GM21447 (cell line): Measurements from ENCODE around the gene NKTR.

Experiments used
- ATAC-seq: cut with Tn5 transposase; IDR thresholded peaks from one replicate; pipeline ENCODE4 v1.9.1; 2021; ENCODE audit not compliant: unreplicated experiment

NKTR gene

DNA sequence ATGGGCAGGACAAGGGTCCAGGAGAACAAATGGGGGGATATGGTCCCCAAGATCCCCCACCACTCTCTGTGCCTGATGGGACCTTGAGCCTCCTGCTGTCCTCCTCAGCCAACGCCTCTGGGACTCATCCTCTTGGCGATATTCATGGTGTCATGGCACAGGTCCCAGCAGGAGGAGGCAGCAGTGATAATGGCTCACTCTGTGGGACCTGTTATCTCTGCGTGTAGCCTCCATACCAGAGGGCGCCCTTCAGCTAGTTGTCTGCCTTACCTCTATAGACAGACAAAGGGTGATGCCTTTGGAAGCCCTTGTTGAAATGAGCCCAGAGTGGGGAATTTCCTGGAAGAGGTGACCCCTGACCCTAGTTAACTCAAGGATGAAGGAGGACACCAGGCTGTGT lies 60.4 kb downstream of the NKTR start:
- no peak for ATAC-seq

DNA sequence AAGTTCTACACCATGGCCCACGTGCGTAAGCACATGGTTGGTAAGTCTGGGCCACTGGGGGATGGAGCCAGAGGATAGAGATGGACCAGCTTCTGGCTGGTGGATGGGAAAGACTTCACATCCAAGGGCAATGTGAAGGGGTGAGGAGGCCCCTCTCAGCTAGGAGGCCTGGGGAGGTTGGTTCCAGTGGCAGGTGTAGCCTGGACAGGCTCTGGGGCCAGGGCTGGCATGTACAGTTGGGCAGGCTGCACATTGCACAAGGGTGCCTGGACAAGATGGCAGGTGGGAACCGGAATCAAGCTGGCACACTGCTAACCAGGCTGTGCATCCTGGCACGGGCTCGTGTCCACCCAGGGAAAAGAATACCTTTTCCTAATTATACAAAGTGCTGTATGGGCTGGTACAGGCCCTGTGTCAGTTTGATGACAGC lies 61.1 kb downstream of the NKTR start:
- ATAC-seq, result no peak

DNA sequence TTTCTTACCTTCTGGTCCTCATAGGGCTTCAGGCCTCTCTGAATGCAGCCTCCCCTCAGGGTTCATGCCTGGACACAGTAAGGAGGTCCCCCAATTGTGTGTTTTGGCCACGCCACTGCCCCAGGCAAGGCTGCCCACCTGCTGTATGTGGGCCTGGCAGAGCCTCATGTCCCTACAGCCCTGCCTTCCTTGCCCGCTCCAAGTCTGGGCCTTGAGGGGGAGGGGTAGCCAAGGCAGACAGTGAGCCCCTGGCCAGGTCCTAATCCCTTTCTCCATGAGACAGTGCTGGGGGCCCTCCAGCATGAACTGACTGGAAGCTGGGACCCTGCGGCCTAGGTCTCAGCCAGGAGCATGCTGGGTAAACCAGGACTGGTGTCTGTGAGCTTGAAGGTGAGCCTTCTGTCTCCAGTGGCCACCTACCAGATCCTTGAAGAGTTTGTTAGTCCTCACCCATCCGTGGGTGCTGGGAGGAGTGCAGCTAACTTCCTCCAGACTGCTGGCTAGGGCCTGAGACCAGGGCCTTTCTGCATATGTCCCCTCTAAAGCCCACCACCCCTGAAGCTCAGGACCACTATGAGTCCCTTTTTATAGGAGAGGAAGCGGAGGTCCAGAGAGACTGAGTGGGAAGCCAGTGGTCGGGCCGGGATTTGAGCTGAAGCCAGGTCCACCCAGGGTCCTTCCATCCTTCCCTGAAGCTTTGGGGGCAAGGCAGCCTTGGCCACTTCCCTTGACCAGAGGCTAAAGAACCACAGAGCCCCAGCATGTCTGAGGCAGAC lies 61.7 kb downstream of the NKTR start:
- no peak for ATAC-seq

DNA sequence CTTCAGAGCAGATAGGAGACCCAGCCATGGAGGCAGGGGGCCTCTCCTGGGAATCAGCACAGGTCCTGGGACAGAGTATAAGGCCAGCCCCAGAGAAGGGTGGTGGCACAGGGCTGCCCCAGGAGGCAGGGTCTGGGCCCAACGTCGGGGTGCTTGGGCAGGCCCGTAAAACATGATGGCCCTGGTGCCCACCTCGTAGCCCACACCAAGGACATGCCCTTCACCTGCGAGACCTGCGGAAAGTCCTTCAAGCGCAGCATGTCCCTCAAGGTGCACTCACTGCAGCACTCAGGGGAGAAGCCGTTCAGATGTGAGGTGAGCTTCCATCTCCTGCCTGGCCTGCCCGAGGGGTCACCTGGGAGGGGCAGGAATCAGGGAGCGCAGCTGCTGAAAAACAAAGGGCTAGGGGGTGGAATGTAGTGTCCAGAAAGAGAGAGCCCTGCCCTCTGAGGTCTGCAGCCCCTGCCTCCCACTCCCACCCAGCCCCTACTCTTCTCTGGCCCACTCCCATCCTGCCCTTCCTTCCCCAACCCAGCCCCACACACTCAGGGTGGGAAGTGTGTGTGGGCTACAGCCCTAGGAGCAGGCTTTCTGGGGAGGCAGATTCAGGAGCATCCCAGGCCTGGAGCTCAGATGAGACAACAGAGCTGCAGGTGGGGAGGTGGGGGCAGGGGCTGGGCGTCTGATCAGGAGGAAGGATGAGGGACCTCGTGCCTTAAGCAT lies 62.5 kb downstream of the NKTR start:
- ATAC-seq, result no peak

DNA sequence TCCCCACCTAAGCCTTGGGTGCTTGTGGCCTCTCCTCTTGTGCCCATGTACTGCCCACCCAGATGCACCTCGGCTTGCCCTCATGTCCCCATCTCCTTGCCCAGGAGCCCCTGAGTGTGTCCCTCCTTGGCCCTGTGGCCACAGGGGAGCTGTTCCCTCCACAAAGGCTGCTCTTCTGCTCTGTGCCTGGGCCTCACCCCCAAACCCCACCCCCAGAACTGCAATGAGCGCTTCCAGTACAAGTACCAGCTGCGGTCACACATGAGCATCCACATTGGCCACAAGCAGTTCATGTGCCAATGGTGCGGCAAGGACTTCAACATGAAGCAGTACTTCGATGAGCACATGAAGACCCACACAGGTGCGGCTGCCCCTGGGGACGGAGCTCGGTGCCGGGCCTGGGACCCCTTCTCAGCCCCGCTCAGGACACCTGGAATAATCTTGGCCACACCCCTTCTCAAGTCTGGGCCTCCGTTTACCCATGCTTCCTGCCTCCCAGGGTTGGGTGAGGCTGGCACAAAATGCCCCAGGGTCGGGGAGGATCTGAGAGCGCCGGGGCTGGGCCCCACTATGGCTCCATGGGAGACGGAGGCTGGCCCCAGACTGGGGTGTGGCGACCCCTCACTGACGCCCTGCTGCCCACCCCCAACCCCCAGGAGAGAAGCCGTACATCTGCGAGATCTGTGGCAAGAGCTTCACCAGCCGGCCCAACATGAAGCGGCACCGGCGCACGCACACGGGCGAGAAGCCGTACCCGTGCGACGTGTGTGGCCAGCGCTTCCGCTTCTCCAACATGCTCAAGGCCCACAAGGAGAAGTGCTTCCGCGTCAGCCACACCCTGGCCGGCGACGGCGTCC lies 63.3 kb downstream of the NKTR start:
- ATAC-seq, result no peak

DNA sequence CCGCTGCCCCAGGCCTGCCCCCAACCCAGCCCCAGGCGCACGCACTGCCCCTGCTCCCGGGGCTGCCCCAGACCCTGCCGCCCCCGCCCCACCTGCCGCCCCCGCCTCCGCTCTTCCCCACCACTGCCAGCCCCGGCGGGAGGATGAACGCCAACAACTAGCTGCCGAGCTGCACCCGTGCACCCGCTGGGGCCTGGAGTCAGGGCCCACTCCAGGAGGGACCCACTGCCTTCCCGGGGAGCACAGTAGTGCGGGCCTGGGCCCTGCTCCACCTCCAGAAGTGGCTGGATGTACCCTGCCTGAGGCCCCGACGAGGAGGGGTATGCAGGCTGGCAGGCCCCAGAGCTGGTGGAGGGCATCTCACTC lies 63.9 kb downstream of the NKTR start:
- ATAC-seq, result no peak

DNA sequence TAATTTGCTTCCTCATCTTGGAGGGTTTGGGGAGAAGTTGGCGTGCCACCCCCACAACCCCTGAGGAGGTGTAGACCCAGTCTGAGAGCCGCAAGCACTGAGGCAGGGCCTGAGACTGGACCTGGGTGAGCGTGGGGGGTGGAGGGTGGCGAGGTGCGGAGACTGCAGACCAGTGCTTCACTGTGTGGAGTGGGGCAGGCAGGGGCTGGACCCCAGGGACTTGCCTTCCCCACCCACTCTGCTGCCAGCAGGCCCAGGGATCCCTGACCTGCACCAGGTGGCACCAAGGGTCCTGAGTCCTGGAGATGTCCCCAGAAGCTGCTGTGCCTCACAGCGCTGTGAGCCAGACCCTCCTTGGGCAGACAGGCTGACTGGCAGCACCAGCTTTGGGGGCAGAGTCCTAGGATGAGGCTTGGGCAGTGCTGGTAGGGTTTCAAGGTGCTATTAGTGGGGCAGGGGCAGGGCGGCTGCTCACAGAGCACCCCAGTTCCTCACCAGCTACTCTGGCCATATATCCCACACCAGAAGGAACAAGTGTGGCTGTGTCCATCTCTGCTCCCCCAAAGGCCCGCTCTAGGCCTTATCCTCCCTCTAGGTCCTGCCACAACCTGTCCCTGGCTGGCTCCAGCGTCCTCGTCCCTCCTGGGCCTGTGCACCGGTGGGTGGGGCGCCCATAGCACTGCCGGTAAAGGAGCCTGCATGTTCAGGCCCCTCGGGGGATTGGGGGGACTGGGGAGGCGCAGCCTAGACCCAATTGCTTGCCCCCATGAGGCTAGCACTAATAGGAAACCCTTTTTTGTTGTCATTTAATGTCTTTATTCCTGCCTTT lies 64.8 kb downstream of the NKTR start:
- ATAC-seq, result no peak

DNA sequence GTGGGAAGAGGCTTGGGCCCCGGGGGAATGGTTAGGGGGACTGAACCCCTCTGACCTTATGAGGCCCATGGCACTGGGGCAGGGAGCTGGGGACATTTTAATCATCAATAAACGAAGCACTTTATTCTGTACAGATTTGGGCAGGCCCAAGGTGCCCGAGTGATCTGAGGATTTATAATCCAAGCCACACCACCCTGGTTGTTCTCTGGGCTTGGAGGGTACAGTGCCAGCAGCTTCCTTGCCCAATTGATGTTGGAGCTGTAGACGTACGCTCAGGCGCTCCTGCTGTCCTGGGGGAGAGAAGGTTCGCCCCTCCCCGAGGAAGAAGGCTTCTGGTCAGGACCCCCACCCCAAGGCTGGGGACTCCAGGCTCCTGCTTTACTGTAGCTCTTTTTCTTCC lies 65.5 kb downstream of the NKTR start:
- ATAC-seq, result no peak

DNA sequence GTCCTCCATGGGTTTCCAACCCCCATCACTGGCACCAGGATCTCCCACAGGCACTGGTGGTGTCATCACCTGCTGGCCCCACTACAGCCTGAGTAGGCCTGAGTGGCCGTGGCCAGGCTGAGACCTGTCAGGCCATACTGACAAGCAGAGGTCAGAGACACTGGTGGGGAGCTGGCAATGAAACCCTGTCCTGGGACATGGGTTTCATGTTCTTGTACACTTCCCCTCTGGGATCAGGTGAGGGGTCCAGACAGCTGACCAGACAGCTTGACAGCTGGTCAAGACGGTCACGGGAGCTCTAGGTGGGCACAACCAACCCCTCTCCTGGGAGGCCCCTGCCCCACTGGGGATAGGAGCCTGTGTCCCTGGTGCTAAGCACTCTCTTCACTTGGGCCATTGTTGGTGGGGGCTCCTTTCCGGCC lies 66.1 kb downstream of the NKTR start:
- ATAC-seq, result no peak

DNA sequence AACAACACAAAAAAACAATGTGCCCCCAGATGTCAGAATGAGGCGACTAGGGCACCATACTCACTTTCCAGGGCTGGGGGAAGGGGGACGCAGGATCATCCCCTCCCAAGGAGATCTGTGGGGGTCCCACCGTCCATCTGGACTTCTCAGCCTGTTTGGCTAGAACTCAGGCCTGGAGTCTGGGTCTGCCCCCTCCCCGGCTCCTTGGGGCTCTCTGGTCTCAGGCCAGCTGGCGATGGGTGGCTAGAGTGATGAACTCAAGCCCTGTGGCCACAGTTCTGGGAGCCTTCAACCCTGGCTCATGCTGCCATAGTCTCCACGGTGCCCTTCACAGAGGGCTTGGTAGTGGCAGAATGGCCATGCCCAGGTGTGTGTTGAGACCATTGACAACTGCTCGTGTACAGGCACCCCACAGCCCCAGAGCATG lies 66.6 kb downstream of the NKTR start:
- ATAC-seq, result no peak

DNA sequence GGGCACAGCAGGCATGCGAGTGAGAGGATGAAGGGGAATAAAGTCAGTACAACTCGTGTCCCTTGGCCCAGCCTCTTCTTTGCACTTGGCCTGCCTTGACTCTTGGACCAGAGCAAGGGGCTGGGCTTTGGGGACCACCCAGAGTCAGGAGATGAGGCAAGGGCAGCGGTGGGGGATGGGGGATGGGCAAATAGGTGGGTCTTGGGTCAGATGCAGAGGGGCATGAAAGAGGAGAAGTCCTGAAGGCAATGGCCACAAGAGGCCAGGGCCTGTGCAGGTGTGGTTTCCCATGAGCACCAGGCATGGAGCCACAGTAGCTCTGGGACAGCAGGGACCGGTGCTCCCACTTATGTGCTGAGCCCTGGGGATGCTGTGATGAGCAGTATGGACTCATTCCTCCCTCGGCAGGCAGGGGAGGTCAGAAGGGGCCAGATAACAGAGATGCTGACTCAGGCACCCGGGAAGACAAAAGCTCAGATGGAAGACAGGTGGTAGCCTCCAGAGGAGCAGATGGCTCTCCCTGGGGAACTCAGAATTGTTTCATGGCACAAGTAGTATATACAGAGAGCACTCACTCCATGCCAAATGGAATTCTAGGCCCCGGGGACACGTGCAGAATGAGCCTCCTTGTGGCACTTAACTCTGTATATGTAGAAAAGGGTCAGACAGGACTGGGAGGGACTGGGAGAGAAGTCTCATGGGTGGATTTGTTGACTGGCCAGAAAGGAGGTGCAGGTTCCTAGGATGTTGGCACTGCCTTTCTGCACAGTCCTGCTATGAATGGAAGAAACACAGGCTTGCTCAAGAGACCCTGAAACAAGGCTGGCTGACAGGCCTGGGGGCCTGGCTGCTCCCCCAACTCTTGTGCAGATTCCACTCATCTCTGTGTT lies 67.3 kb downstream of the NKTR start:
- no peak for ATAC-seq

DNA sequence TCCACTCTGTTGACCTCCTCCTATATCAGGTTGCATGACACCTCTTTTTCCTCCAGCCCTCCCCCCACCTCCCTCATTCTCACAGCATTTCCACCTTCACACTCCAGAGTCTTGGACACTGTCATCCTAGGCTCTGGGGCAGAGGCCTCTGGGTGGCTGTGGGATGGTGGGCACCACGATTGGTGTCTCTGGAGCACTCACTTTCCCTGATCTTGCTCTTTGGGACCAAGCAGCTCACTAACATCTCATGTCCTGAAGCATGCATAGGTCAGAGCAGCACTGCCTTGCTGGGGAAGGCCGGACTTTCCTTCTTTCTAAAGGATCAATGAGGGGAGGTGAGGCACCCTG lies 67.9 kb downstream of the NKTR start:
- no peak for ATAC-seq

DNA sequence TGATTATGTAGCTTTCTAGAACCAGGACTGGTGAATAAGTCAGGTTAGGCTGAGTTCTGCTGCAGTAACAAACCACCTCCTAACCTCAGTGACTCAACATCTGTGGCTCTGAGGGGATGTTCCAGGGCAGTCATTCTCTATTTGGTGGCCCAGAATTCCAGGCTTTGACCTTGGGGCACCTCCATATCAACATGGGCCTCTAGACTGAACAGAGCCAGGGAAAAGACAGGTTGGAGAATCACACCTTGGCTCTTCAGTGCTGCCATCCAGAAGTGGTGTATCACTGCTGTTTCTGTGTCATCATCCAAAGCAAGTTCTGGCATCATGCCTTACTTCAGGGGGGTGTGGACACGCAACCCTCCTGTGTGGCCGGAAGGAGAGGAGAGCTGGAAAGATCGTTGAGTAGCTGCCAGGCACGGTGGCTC lies 68.3 kb downstream of the NKTR start:
- no peak for ATAC-seq

DNA sequence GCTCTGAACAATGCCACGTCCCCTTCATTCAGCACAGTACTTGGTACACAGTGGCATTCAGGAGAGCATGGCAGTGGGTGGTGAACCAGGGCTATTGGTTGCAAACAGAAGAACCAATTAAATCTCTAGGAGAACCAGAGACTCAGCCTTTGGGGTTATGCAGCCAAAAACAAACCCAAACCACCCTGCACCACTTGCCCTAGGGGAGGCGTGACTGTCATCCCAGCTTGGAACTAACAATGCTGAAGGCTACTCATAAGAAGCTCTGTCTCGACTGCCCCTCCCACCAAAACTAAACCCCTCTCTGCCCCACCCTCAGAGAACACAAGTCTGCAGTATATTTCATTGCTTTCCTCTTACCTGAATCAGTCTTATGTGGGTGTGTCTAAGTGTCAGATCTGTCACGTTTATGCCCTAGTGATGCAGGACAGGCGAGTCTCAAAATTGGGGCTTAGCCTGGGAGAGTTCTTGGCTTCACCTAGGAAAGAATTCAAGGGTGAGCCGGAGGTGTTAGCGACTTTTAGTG lies 69.6 kb downstream of the NKTR start:
- no peak for ATAC-seq

DNA sequence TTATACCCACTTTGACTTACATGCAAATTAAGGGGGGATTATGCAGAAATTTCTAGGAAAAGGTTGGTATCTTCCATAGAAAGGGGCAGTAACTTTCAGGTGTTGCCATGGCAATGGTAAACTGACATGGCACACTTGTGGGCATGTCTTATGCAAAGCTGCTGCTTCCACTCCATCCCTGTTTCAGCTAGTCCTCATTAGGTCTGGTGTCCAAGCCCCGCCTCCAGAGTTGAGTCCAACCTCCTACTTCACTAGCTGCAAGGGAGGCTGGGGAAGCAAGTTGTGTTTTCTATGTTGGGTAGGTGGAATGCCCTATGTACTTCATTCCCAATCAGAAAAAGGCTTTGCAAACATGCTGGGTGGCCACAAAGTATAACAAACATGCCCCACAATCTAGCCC lies 70.2 kb downstream of the NKTR start:
- no peak for ATAC-seq

DNA sequence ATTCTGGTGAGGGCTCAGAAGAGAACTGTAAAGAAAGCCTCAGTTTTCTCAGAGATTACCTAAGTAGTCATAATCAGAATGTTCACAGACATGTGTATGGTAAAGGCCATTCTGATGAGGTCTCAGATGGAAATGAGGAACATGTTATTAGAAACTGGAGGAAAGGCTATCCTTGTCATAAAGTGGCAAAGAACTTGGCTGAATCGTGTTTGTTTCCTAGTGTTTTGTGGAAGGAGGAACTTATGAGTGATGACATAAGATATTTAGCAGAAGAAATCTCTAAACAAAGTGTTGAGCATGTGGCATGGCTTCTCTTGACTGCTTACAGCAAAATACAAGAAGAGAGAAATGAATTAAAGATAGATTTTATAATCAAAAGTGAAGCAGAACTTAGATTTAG lies 72.0 kb downstream of the NKTR start:
- ATAC-seq, result no peak

DNA sequence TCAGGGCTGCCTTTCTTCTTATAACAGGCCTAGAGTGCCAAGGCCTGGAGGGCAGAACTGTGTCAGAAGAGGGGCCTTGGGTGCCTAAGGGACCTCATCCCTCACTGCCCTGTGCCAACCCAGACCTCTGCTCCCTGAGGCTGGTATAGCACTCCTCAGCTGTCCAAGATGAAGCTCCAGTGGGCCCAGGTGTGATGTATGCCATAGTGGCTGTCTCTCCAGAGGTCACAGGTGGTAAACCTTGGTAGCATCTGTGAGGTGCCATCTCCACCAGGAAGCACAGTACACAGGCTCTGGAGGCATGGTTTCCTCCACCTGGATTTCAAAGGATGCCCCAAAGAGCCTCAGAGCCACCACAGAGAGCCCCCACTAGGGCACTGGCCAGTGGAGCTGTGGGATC lies 72.6 kb downstream of the NKTR start:
- no peak for ATAC-seq

DNA sequence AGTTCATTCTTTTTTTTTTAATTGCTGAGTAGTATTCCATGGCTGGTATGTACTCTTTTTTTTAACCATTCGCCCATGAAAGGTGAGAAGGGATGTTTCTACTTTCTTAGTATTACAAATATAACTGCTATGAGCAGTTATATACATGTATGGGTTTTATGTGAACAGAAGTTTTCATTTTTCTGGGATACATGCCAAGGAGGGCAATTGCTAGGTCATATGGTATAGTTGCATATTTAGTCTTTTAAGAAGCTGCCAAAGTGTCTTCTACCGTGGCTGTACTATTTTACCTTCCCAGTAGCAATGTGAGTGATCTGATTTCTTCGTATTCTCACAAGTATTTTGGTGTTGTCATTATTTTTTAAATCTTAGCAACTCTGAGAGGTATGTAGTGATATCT lies 73.7 kb downstream of the NKTR start:
- no peak for ATAC-seq

DNA sequence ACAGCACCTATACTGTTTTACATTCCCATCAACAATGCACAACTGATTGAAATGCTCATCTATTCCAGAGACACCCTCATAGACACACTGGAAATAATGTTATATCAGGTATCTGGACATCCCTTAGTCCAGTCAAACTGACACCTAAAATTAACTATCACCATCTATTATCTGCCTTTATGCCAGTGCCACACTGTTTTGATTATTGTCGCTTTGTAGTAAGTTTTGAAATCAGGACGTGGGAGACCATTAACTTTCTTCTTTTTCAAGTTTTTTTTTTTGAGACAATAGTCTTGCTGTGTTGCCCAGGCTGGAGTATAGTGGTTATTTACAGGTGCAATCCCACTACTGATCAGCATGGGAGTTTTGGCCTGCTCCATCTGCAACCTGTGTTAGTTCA lies 75.4 kb downstream of the NKTR start:
- ATAC-seq, result no peak

DNA sequence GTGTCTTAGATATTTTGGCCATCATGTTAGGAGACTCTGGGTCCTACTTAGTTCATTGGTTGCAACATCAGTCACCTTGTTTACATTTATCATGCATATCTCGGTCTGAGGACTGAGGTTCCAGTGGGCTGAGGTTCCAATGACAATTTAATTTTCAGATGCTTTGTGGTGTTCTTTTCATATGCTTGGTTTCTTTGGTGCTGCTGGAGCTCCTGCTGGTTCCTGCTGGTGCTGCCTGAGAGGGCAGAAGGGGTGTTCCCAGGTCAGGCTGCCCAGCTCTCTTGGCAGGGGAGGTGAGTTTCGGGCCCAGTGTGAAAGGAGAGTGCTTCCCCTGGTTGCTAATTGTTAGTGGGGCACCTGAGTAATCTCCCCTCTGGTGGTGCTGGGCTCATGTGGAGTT lies 78.0 kb downstream of the NKTR start:
- no peak for ATAC-seq
